ENCODE measurements around the gene AJM1.

DNA sequence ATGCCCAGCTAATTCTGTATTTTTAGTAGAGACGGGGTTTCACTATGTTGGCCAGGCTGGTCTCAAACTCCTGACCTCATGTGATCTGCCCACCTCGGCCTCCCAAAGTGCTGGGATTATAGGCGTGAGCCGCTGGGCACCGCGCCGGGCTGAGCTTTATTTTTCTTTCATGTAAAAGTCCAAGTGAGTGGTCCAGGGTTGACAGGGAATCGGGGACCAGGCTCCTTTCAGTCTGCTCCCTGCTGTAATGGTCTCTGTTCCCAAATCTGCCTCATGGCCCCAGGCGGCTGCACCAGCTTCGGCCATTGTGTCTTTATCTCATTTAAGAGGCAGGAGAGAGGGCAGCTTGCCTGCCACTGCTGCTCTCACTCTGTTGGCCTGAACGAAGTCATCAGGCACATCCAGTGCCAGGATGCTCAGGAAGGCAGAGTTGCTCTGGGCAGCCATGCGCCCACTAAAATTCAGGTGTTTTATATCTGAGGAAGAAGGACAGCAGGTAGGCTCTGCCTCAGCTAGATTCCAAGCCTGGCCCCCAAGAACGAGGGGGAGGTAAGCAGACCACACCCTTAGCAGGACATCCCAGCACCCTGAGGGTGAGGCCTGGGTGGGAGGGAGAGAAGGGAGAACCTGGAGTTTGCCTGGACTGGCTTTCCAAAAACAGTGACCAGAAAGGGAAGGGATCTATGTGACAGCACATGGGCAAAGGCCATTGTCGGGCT, 47.8 kb upstream of the AJM1 start:
- TF ChIP-seq POLR2A (IDR thresholded peaks at IDR 0.05) (no peak), EP300 (IDR thresholded peaks at IDR 0.05) (no peak)
- TF ChIP-seq, protein P1, sequence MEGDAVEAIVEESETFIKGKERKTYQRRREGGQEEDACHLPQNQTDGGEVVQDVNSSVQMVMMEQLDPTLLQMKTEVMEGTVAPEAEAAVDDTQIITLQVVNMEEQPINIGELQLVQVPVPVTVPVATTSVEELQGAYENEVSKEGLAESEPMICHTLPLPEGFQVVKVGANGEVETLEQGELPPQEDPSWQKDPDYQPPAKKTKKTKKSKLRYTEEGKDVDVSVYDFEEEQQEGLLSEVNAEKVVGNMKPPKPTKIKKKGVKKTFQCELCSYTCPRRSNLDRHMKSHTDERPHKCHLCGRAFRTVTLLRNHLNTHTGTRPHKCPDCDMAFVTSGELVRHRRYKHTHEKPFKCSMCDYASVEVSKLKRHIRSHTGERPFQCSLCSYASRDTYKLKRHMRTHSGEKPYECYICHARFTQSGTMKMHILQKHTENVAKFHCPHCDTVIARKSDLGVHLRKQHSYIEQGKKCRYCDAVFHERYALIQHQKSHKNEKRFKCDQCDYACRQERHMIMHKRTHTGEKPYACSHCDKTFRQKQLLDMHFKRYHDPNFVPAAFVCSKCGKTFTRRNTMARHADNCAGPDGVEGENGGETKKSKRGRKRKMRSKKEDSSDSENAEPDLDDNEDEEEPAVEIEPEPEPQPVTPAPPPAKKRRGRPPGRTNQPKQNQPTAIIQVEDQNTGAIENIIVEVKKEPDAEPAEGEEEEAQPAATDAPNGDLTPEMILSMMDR (IDR thresholded peaks at IDR 0.05), result no peak

Data from gastroesophageal sphincter (tissue), 3 donors.